IPS-NIHi7 (cell line): Measurements from ENCODE around the gene MYBBP1A.

Experiments
- DNase-seq: peaks from one replicate; pipeline ENCODE4 v3.0.0; 2012; ENCODE audit warnings: mixed read lengths; ENCODE audit errors: extremely low spot score

The MYBBP1A gene

DNA sequence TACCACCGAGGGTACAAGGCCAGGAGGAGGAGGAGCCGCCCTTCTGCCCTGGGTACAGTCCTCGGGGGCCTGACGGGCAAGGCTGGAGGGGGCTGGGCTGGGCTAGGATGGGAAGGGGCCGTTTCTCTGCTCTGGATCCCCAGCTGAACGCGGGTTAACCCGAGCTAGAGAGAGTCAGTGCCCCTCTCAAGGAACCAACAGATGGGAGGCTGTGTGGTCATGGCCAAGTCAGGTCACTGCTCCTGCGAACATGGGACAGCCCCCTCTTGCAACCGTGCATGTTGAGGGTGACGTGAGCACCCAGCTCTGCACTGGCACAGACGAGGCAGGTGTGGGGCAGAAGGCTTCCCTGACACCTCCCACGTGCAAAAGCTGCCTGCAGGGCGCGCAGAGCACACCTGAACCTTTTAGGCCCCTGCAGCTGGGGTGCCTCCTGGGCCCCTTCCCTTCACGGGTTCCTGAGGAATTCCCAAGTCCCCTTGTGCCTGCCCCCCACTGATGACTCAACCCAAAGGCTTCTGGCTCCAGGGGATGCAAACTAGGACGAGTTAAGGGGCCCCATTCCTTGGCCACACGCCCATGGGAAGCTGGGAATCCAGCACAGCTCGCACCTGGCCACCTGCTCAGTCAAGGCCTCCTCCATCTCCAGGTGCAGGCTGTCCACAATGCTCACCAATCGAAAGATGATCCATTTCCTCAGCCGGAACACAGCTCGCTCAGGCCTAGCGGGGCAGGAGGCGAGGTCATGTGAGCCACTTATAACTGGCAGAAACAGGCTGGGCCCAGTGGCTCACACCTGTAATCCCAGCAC, 6.3 kb downstream of the MYBBP1A start:
- no peak for DNase-seq

DNA sequence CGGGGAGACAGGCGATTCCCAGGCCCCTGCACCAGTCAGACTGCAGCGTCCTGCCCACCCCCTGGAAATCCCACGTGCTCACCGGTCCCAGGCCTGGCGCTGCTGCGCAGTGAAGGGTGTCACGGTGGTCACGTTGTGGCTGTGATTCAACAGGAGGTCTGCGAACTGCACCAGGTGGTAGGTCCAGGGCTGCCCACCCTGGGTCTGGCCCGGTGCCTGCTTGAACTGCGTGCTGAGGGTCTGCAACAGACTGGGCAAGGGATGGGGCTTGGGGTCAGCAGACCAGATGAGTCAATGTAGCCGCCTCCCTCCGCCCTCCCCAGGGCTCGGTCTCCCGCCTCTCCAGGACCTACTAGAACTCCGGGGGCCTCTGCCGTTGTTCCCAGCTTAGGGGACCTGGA, 7.1 kb downstream of the MYBBP1A start:
- DNase-seq = no peak

DNA sequence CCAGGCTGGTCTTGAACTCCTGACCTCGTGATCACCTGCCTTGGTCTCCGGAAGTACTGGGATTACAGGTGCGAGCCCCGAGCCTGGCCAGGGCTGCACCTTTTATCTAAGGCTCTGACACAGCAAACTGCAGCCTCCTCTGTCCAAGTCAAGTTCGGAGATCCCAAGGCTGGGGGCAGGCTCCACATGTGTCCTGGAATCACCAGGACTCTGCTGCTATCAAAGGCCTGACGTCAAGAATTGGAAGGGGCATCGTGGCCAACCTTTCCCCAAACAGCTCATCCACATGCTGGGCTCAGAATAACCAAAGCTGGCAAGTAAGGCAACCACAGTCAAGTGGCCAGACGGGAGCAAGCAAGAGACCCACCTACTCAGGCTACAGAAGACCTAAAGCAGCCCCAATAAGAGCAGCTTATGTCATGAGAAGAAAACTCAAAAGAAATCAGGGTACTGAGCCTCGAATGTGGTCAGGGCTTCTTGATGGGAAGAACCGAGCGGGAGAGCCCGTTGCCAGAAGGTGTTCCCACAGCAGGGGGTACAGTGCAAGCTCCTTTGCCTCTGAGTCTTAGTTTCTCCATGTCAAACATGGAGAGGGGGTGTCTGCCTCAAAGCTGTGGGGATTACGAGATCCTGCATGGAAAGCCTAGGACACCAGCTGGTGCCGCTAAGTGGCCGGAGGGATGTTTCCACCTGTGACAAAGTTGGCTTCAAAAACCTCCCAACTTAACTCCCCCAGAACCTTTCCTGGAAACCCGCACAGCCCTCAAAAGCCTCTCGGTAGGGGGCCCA, 7.9 kb downstream of the MYBBP1A start:
- DNase-seq = no peak

DNA sequence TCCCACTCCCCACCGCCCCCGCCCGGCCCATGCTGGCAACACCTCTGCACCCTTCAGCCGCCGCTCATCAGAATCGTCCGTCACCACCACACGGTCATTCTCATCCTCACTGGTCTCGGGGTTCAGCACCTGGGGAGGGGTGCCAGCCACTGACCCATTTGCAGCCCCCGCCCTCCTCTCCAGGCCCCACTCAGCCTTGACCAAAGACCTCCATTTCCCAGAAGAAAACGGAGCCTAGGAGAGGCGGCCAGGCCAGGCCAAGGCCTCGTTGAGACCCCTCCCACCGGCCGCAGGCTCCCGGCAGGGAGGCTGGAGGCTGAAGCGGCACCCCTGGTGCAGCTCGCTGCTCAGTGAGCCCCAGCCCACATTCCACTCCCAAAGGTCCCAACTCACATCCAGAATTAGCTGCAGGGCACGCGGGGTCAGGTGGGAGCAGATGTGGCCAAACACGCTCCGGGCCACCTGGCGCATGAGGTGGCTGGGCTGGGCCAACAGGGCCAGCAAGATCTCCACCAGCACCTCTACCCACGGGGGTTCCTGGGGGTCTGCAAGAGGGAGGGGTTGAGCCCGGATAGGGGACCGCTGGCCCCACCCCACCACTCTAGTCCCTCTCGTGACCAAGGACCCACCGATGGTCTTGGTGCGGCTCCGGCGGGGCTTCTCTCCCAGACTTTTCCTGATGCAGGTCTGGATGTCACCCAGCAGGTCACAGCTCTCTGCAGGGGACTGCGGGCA, 9.8 kb downstream of the MYBBP1A start:
- DNase-seq = no peak

- no peak for DNase-seq
Measured at GRCh38 chr17:4544951-4545216, 10.3 kb downstream of the MYBBP1A start.

GRCh38 chr17:4544135-4544950, 10.8 kb downstream of the MYBBP1A start:
- no peak for DNase-seq

DNA sequence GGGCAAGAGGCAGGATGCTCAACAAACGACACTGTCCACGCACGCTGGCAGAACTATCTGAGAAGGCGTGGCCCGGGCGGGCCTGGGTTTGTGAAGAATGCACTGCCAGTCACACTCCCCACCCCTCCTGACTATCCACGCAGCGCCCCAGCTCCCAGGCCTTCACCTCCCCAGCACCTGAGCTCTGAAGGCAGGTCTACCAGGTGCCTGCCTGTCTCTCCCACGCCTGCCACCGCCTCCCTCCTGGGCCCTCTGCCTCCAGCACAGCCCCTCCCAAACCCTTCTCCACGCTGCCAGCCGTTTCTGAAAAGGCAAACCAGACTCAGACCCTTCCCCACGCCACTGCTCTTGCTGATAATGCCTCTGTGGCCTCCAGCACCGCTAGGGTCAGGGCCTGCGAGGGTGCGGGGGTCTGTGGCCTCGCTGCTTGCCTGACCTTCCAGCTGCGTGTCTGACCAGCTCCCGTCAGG, 11.6 kb downstream of the MYBBP1A start:
- no peak for DNase-seq

DNA sequence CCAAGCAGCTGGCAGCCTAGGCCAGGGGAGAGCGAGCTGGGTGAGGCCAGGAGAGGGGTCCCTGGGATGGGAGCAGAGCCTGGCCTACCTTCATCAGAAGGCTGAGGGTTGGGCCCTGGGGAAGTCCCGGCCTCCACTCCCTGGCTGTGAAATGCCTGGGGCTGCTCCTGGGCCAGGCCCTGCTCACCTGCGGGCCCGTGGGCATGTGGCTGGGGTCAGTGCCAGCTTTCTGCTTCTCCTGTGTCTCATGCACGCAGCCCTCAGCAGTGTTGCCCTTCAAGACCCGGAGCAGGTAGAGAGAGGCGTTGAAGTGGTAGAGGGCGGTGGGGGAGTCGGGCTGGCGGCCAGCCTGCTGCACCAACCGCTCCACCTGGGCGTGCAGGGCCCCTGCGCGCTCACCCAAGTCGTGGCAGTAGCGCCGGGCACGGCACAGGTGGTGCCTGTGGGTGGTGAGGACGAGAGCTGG, 12.4 kb downstream of the MYBBP1A start:
- DNase-seq = no peak

DNA sequence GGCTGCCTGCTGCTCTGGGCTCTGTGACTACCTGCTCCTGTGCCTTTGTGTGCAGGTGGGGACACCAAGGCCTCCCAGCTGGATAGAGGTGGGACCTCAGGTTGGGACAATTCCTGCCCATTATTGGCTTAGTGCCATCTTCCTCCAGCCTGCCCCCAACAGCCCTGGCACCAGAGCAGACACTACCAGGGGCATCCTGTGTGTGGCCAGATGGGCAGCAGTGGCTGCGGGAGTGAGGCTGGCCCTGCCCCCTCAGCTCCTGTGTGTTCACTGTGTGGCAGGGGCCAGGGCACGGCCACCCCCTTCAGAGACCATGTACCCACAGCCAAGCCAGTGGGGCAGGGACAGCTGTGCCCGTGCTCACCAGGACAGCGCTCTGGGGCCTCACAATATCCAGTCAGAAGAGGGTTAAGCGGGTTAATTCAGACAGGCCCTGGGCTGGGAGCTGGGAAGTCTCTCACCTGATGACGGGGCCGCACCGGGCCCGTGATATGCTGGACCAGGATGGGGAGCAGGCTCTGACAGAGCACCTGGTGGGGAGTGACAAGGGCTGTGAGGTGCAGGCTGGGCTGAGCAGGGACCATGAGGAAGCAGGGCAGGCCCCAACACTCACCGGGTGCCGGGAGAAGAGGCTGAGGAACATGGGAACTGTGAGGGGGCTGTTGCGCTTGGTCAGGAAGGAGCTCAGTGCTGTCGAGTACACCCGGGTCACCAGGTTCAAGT, 13.0 kb downstream of the MYBBP1A start:
- no peak for DNase-seq

DNA sequence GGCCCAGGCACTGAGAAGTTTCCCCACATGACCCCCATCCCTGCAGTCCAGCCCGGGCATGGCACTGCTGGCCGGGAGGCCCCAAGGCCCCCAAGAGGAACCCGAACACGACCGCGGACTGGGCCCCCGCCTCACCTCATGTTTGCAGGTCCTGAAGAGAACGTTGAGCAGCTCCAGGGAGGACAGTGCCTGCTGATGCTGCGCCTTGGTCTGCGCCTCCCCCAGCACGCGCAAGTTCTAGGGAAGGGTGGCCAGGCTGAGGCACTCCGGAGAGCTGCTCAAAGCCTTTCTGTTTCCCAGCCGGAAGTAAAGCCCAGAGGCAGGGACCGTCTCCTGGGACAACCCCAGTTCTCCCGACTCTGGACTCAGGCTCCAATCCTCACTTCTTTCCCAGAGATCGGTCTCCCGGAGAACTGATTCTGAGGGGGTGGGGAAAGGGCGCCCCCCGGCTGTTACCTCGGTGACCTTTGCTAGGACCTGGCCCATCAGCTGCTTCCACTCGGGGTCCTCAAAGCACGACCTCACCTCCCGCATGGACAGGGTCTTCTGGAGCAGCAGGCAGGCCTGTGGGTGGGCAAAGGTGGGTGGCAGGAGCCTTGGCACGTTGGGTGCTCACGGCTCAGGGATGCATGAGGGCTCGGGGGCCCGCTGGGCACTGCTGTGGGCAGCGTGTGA, 13.7 kb downstream of the MYBBP1A start:
- no peak for DNase-seq

DNA sequence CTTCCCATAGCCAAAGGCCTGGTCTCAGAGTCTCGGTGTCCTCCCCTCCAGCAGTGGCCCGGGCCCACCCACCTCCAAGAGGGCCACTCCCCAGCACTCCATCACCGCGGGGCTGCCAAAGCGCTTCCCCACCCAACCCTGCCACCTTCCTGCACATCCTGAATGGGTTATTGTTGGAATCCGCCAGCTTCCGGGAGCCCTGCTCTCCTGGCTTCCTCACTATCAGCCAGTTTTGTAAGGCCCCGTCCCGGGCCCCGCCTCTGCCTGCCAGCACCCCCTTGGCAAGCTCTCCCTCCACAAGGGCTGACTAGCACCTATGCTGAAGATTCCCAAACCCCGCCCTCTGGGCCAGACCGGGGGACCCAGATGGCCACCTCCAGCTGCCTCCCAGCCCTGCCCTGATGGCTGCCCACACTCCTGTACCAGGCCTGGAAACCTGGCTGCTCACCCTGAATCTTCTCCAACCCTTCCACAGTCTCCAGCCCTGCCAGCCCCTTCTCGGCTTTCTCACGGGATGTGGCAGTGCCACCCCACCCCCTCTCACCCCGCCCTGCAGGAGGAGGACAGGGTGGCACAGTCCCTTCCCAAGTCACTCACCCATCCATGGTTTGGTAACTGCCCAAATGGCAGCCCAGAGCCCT, 14.4 kb downstream of the MYBBP1A start:
- DNase-seq = no peak

DNA sequence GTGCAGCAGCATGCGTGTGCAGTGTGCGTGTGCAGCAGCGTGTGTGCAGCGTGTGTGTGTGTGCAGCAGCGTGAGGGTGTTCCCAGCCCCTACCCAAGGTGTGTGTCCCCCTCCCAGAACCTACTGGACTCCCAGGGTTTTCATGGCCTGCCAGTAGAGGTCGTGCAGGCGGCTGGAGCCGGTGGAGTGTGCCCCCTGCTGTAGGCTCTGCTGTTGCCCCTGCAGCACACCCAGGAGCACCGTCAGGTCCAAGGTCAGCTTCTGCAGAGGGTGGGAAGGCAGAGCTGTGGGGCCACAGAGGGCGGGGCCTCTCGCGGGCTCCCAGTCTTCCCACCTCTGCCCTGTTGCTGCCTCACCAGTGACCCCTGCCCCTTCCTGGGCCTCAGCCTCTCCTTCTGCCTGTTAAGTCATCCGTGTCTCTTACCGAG, 14.9 kb downstream of the MYBBP1A start:
- DNase-seq = peak; percentile 64

GRCh38 chr17:4539576-4540223, 15.5 kb downstream of the MYBBP1A start:
- no peak for DNase-seq

GRCh38 chr17:4539025-4539424, 16.2 kb downstream of the MYBBP1A start:
- DNase-seq = no peak

DNA sequence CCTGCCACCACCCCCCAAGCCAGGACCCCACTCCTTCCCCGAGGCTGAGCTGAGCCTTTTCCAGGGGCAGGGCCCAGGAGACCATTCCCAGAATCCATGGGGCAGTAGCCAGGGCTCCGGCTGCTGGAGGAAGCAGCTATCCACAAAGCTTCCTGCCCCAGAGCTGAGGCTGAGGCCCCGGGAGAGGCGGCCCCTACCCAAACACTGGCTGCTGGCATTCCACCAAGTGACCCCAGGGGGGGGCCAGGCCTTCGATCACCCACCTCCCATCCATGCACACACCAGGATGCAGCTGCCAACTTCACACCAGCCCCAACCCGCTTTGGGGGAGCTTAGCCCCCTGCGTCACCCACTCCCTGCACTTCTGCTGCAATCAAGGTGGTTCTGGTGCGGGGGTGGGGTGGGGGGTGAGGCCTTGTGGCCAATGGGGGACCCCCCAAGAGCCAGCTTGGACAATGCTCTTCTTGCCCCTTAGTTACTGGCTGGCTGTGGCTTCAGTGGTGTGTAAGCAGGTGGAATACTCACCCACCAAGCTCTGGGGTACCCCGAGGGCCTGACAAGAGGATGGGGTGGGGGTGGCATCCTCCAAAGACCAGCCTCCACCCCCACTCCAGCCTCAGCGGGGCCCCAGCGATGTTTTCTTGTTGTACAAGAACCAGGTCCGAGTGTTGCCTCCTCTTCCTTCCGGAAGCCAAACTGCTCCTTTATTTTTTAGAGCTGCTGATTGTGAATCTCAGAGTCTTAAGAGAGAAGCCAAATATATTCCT, 16.8 kb downstream of the MYBBP1A start:
- DNase-seq = no peak

DNA sequence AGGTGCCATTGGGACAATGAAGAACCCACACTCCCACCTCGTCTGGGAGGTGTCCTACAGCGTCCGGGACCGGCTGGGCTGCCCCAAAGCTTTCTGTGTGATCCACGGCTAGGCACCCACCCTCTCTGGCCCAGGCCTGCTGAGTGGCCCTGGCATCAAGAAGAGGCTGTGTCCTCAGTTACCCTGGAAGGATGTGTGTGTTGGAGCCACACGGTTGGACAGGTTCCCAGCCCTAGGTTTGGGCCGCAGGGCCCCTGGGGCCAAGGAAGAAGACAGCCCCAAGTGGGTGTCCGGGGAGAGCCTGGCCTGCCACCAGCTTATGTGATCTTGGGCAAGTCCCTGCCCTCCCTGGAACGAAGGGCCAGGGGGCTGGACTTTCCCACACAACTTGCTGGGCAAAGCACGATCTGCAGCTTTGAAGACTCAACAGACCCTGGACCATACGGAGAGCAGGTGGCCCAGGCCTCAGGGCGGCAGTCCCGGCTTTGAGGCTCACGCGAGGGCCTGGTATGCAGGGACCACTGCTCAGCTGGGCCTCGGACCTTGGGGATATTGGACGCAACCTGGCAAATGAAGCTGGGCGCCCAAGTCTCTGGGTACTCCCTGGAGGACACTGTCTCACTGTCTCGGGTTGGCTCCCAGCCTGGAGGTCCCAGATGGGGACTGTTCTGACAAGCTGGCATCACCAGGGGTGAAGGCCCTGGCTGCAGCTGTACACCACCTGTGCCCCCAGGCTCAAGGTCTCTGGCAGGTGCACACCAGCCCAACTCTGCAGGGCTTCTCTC, 17.5 kb downstream of the MYBBP1A start:
- DNase-seq = no peak

DNA sequence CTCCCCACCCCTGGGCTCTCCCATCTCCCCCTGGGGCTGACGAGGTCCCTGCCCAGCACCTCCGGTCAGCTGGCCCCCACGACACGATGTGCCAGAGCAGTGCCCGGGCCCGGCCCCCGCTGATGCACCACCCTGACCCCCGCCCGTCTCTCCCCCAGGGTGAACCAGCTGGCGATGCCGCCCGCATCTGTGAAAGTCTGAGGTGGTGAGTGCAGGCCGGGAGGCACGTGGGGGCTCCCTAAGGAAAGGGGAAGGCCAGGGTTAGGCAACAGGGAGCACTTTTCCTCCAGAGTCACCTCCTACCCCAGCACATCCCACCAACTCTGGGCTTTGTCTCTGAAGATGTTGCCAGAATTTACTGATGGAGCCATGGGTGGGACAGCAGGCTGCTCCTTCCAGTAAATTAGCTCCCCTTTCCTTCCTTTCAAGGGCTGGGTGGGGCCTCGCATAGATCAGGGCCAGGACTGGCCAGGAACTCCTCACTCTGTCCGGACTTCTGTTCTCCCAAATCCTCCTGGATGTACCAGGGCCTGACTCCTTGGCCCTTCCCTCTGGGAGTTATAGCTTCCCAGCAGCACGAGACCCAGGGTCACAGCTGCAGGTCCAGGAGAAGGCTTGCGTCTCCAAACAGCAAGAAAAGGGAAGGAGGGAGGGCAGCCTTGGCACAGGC, 18.3 kb downstream of the MYBBP1A start:
- DNase-seq = no peak
